Measurements from ENCODE around the gene WNK2.

Gene WNK2

DNA sequence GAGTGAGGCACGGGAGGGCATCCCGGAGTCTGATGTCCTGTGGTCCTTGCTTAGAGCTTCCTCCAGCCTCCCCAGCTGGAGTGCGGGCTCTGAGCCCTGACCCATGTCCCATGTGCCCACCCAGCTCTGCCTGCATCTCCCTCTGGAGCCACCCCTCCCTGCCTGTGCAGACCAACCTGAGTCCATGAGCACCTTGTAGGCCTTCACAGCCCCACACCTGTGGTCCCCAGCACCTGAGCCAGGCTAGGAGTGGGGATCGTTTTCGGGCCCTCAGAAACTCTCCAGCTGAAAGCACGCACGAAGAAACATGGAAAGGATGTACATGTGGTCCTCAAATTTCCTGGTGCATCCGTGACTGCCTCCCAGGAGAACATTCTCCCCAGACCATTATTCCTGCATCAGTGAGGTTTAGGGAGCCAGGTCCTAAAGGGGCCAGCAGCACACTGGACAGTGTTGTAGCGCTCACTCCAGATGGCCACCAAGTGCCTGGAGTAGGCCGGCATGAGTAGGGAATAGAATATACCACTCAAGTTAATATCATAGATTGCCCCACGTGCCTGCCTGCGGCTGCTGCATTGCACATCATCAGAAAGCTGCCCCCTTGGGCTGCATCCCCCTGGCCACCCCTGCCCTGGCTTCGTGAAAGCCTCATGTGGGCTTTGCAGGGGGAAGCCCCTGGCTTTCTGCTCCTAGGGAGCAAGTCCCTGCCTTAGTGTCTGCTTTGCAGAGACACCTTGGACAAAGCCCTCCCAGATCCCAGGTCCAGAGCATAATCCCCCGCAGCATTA lies 80.6 kb downstream of the WNK2 start:
- H2BK120ac ChIP-seq (ENCODE audit: low read depth, low read length) = no peak overlapping the region
- H3K27ac ChIP-seq (ENCODE audit: low read length, poor library complexity, severe bottlenecking) = no peak overlapping the region
- no peak overlapping the region for H3K4ac ChIP-seq (ENCODE audit: low read depth in 1 of 2, low read length in 2 of 2)
- H3K4me2 ChIP-seq (ENCODE audit: low read length, poor library complexity, severe bottlenecking) = no peak overlapping the region
- H3K9ac ChIP-seq (ENCODE audit: low read length) = no peak overlapping the region
- no peak for DNase-seq
- H3K14ac ChIP-seq (ENCODE audit: low read length in 2 of 2) = no peak overlapping the region
- H3K27me3 ChIP-seq (ENCODE audit: control insufficient read depth in 1 of 2, insufficient read depth in 1 of 2, low read length in 2 of 2) = peaks cover 9 to 16% of the 10 kb centered on the region in 2 experiments
- H4K8ac ChIP-seq (ENCODE audit: low read length) = no peak overlapping the region
- H3K4me1 ChIP-seq (ENCODE audit: control insufficient read depth, insufficient read depth, low read depth, low read length) = no peaks in the 10 kb centered on the region
- no peak overlapping the region for H2BK5ac ChIP-seq (ENCODE audit: low read depth, low read length, poor library complexity, severe bottlenecking)
- H3K79me1 ChIP-seq (replicated peaks; ENCODE audit: low read length, poor library complexity, severe bottlenecking) = no peaks in the 10 kb centered on the region
- no peaks in the 10 kb centered on the region for H3K9me3 ChIP-seq (ENCODE audit: control insufficient read depth, low read length)
- H2AFZ ChIP-seq (ENCODE audit: low read depth, low read length) = no peak overlapping the region
- WGBS = 82% methylated on average over 14 of the region's 14 CpGs
- H3K36me3 ChIP-seq (ENCODE audit: control insufficient read depth in 1 of 2, insufficient read depth in 2 of 2, low read depth in 1 of 2, low read length in 2 of 2) = no peaks in the 10 kb centered on the region
- H3K23ac ChIP-seq (ENCODE audit: low read length in 2 of 2) = no peak overlapping the region
- H4K91ac ChIP-seq (ENCODE audit: low read length) = no peak overlapping the region
- H2BK12ac ChIP-seq (ENCODE audit: low read length in 2 of 2) = no peak overlapping the region
- no peak overlapping the region for H3K4me3 ChIP-seq (ENCODE audit: insufficient read depth in 1 of 2, low read depth in 1 of 2, low read length in 2 of 2)
- H3K18ac ChIP-seq (ENCODE audit: low read depth in 1 of 2, low read length in 2 of 2) = no peak overlapping the region
- H2AK5ac ChIP-seq (ENCODE audit: low read length, severe bottlenecking) = no peak overlapping the region
- no peak overlapping the region for H2BK15ac ChIP-seq (ENCODE audit: low read depth, poor library complexity, severe bottlenecking)

DNA sequence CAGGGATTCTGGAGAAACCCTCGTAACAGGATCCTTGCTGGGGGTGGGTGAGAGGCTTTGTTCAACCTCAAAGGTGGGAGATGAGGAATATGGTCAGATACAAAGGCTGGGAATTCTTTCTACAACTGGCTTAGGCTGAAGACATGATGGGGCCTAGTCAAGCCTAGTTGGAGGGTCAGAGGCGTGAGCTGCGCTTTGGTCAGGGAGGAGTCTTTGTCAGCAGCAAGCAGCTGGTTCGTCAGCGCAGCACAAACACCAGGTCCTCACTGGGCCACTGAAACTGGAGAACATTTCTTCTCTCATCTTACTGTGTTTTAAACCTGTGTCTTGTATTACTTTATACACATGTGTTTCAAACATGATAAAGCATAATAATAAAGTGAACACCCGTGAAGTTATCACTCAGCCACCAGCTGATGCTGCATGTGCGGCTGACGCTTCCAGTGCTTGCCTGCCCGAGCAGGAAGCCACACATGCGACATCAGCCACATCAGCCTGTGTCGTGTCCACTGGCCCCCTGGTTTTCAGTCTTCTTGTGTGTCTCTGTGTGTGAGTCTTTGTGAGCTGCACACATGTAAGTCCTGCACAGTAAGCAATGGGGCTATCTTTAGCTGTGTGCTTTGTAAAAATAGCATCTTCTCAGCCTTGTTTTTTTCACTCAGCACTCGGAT lies 81.5 kb downstream of the WNK2 start:
- Histone ChIP-seq H2AK5ac (ENCODE audit: low read length, severe bottlenecking) (no peak overlapping the region), H3K23ac (ENCODE audit: low read length in 2 of 2) (no peak overlapping the region), H2BK120ac (ENCODE audit: low read depth, low read length) (no peak overlapping the region), H3K9me3 (ENCODE audit: control insufficient read depth, low read length) (no peaks in the 10 kb centered on the region), H3K79me1 (replicated peaks; ENCODE audit: low read length, poor library complexity, severe bottlenecking) (no peaks in the 10 kb centered on the region), H3K4me3 (ENCODE audit: insufficient read depth in 1 of 2, low read depth in 1 of 2, low read length in 2 of 2) (no peak overlapping the region), H3K4me2 (ENCODE audit: low read length, poor library complexity, severe bottlenecking) (no peak overlapping the region), H2AFZ (ENCODE audit: low read depth, low read length) (no peak overlapping the region), H3K27me3 (ENCODE audit: control insufficient read depth in 1 of 2, insufficient read depth in 1 of 2, low read length in 2 of 2) (peaks cover 9 to 16% of the 10 kb centered on the region in 2 experiments), H2BK15ac (ENCODE audit: low read depth, poor library complexity, severe bottlenecking) (no peak overlapping the region), H4K8ac (ENCODE audit: low read length) (no peak overlapping the region), H3K14ac (ENCODE audit: low read length in 2 of 2) (no peak overlapping the region), H3K36me3 (ENCODE audit: control insufficient read depth in 1 of 2, insufficient read depth in 2 of 2, low read depth in 1 of 2, low read length in 2 of 2) (no peaks in the 10 kb centered on the region), H3K4me1 (ENCODE audit: control insufficient read depth, insufficient read depth, low read depth, low read length) (no peaks in the 10 kb centered on the region), H2BK5ac (ENCODE audit: low read depth, low read length, poor library complexity, severe bottlenecking) (no peak overlapping the region), H3K9ac (ENCODE audit: low read length) (no peak overlapping the region), H3K4ac (ENCODE audit: low read depth in 1 of 2, low read length in 2 of 2) (no peak overlapping the region), H3K27ac (ENCODE audit: low read length, poor library complexity, severe bottlenecking) (no peak overlapping the region), H4K91ac (ENCODE audit: low read length) (no peak overlapping the region), H3K18ac (ENCODE audit: low read depth in 1 of 2, low read length in 2 of 2) (no peak overlapping the region), H2BK12ac (ENCODE audit: low read length in 2 of 2) (no peak overlapping the region)
- 84% methylated on average over 12 of the region's 12 CpGs for WGBS
- DNase-seq = no peak

DNA sequence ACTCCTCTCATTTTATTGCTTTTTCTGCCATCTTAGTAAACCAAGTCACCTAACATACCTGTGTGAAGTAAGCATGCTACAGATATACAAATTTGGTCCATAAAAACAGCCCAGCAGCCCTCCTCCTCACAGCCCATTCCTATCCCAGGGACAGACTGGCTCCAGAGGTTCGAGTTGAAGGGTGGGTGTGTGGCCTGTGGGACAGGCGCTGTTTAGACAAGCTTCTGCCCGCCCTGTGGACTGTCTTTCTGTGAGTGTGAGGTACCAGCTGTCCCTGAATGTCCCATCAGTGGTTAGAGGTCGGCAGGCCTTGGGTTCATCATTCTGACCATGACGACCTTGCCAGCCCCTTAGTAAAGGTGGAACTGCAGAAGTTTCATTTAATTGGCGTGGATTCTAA lies 82.0 kb downstream of the WNK2 start:
- H3K4ac ChIP-seq (ENCODE audit: low read depth in 1 of 2, low read length in 2 of 2) = no peak overlapping the region
- no peak overlapping the region for H2BK15ac ChIP-seq (ENCODE audit: low read depth, poor library complexity, severe bottlenecking)
- no peak overlapping the region for H3K18ac ChIP-seq (ENCODE audit: low read depth in 1 of 2, low read length in 2 of 2)
- no peaks in the 10 kb centered on the region for H3K9me3 ChIP-seq (ENCODE audit: control insufficient read depth, low read length)
- H4K8ac ChIP-seq (ENCODE audit: low read length) = no peak overlapping the region
- no peak overlapping the region for H3K9ac ChIP-seq (ENCODE audit: low read length)
- H3K4me1 ChIP-seq (ENCODE audit: control insufficient read depth, insufficient read depth, low read depth, low read length) = no peaks in the 10 kb centered on the region
- no peak overlapping the region for H2BK12ac ChIP-seq (ENCODE audit: low read length in 2 of 2)
- H3K27ac ChIP-seq (ENCODE audit: low read length, poor library complexity, severe bottlenecking) = no peak overlapping the region
- H3K4me3 ChIP-seq (ENCODE audit: insufficient read depth in 1 of 2, low read depth in 1 of 2, low read length in 2 of 2) = no peak overlapping the region
- H4K91ac ChIP-seq (ENCODE audit: low read length) = no peak overlapping the region
- H2BK5ac ChIP-seq (ENCODE audit: low read depth, low read length, poor library complexity, severe bottlenecking) = no peak overlapping the region
- no peaks in the 10 kb centered on the region for H3K36me3 ChIP-seq (ENCODE audit: control insufficient read depth in 1 of 2, insufficient read depth in 2 of 2, low read depth in 1 of 2, low read length in 2 of 2)
- H3K79me1 ChIP-seq (replicated peaks; ENCODE audit: low read length, poor library complexity, severe bottlenecking) = no peaks in the 10 kb centered on the region
- H2AFZ ChIP-seq (ENCODE audit: low read depth, low read length) = no peak overlapping the region
- H3K27me3 ChIP-seq (ENCODE audit: control insufficient read depth in 1 of 2, insufficient read depth in 1 of 2, low read length in 2 of 2) = peaks cover 9 to 16% of the 10 kb centered on the region in 2 experiments
- no peak overlapping the region for H2AK5ac ChIP-seq (ENCODE audit: low read length, severe bottlenecking)
- no peak for DNase-seq
- H3K14ac ChIP-seq (ENCODE audit: low read length in 2 of 2) = no peak overlapping the region
- no peak overlapping the region for H3K23ac ChIP-seq (ENCODE audit: low read length in 2 of 2)
- 62% methylated on average over 5 of the region's 6 CpGs for WGBS
- H2BK120ac ChIP-seq (ENCODE audit: low read depth, low read length) = no peak overlapping the region
- H3K4me2 ChIP-seq (ENCODE audit: low read length, poor library complexity, severe bottlenecking) = no peak overlapping the region

DNA sequence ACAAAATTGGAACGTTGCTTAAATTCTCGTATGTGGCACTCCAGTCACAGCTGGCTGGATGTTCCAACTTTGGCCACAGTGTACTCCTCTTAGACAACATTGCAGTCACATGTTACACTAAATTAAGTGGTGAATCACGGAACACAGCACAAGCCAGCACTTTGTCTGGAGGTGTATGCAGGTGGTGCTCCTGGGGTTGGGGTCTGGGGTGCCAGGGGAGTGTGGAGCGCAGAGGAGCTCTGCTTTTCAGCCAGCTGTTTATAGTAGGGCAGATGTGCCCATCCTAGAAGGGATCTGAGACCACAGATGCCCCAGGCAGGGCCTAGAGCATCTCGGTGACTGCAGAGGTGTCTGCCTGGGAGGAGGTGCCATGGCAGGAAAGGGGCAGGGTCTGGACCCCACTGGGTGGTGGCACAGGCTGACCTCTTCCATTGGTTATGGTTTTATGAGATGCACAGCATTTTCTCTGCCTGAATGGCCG lies 82.6 kb downstream of the WNK2 start:
- Histone ChIP-seq H3K18ac (ENCODE audit: low read depth in 1 of 2, low read length in 2 of 2) (no peak overlapping the region), H4K91ac (ENCODE audit: low read length) (no peak overlapping the region), H3K4me1 (ENCODE audit: control insufficient read depth, insufficient read depth, low read depth, low read length) (no peaks in the 10 kb centered on the region), H3K4me2 (ENCODE audit: low read length, poor library complexity, severe bottlenecking) (no peak overlapping the region), H3K27me3 (ENCODE audit: control insufficient read depth in 1 of 2, insufficient read depth in 1 of 2, low read length in 2 of 2) (peaks cover 9 to 16% of the 10 kb centered on the region in 2 experiments), H4K8ac (ENCODE audit: low read length) (no peak overlapping the region), H2BK120ac (ENCODE audit: low read depth, low read length) (no peak overlapping the region), H2BK12ac (ENCODE audit: low read length in 2 of 2) (no peak overlapping the region), H2BK15ac (ENCODE audit: low read depth, poor library complexity, severe bottlenecking) (no peak overlapping the region), H2AFZ (ENCODE audit: low read depth, low read length) (no peak overlapping the region), H2AK5ac (ENCODE audit: low read length, severe bottlenecking) (no peak overlapping the region), H3K14ac (ENCODE audit: low read length in 2 of 2) (no peak overlapping the region), H3K9ac (ENCODE audit: low read length) (no peak overlapping the region), H3K23ac (ENCODE audit: low read length in 2 of 2) (no peak overlapping the region), H3K4ac (ENCODE audit: low read depth in 1 of 2, low read length in 2 of 2) (no peak overlapping the region), H3K9me3 (ENCODE audit: control insufficient read depth, low read length) (peaks cover 1% of the 10 kb centered on the region), H3K79me1 (replicated peaks; ENCODE audit: low read length, poor library complexity, severe bottlenecking) (no peaks in the 10 kb centered on the region), H3K36me3 (ENCODE audit: control insufficient read depth in 1 of 2, insufficient read depth in 2 of 2, low read depth in 1 of 2, low read length in 2 of 2) (no peaks in the 10 kb centered on the region), H3K4me3 (ENCODE audit: insufficient read depth in 1 of 2, low read depth in 1 of 2, low read length in 2 of 2) (no peak overlapping the region), H2BK5ac (ENCODE audit: low read depth, low read length, poor library complexity, severe bottlenecking) (no peak overlapping the region), H3K27ac (ENCODE audit: low read length, poor library complexity, severe bottlenecking) (no peak overlapping the region)
- DNase-seq = no peak
- WGBS = 77% methylated on average over 6 of the region's 6 CpGs
